Sigmoid colon (tissue), 7 donors: Measurements from ENCODE around the gene SMOC2. TPM values are rescaled to one million over a fixed set of nuclear protein-coding genes. Genes with fewer than 3 reads are reported as not detected.

Experiments
- DNase-seq: peaks from one replicate; pipeline ENCODE4 v3.0.0-alpha.2; 2019
- H3K27ac ChIP-seq, 4 donors: fragments of 200-600 bp; sonication (generic); one replicate each; pipeline ENCODE4 v1.5.1; 2016 to 2019; ENCODE audit warnings: mild to moderate bottlenecking in 1 of 4
- H3K27me3 ChIP-seq, 3 donors: fragments of 200-600 bp; sonication (generic); one replicate each; pipeline ENCODE4 v1.5.1; 2019; ENCODE audit warnings: mild to moderate bottlenecking in 1 of 3
- H3K36me3 ChIP-seq, 4 donors: fragments of 200-600 bp; sonication (generic); one replicate each; pipeline ENCODE4 v1.5.1; 2016 to 2019
- H3K4me1 ChIP-seq, 4 donors: fragments of 200-600 bp; sonication (generic); one replicate each; pipeline ENCODE4 v1.5.1; 2017 to 2019
- H3K4me3 ChIP-seq, 4 donors: fragments of 200-600 bp; sonication (generic); one replicate each; pipeline ENCODE4 v1.5.1; 2017 to 2019; ENCODE audit warnings: mild to moderate bottlenecking in 2 of 4, moderate library complexity in 1 of 4
- H3K9me3 ChIP-seq, 4 donors: fragments of 200-600 bp in 3 of 4; sonication (generic) in 3 of 4; one replicate each; pipeline versions ENCODE4 v1.5.1 to v1.6.1; 2013 to 2019
- CTCF ChIP-seq, 4 experiments: fragments of 450-650 bp in 3 of 4; fragments of 200-600 bp in 1 of 4; IDR thresholded peaks; one replicate each; pipeline ENCODE4 v1.5.1; 2016 to 2019; ENCODE audit warnings: antibody characterized with exemption in 4 of 4, mild to moderate bottlenecking in 3 of 4, moderate library complexity in 2 of 4
- EP300 ChIP-seq, 4 donors: sonication (generic); formaldehyde crosslinking; IDR thresholded peaks; one replicate each; pipeline ENCODE4 v1.6.1; 2017; ENCODE audit warnings: antibody characterized with exemption in 4 of 4
- POLR2A ChIP-seq, 2 donors: fragments of 450-650 bp; IDR thresholded peaks; one replicate each; pipeline ENCODE4 v1.6.1; 2016; ENCODE audit warnings: antibody characterized with exemption in 2 of 2, mild to moderate bottlenecking in 2 of 2, moderate library complexity in 2 of 2
- POLR2AphosphoS5 ChIP-seq, 4 donors: sonication (generic); formaldehyde crosslinking; IDR thresholded peaks; one replicate each; pipeline ENCODE4 v1.6.1; 2017; ENCODE audit warnings: antibody characterized with exemption in 4 of 4
- WGBS, 2 donors: extraction: QIAGEN DNeasy Blood & Tissue Kit; methylation state at CpG; one replicate each; pipeline ENCODE4 v1.1.7; 2013; 5-methylcytosine and 5-hydroxymethylcytosine counted together
- intact Hi-C: fragments of 100-400 bp; cut with DNase I; formaldehyde crosslinking; loops from one replicate; pipeline ENCODE4 v1.15.1; 2023
- polyA plus RNA-seq, 3 donors: library from polyadenylated mRNA; stranded (reverse); fragments of 200-250 nt; gene quantifications; one replicate each; pipeline ENCODE4 v1.2.3, GENCODE V29; 2013
- total RNA-seq, 4 donors: library from RNA; depleted of rRNA; stranded (reverse); fragments of >200 nt; gene quantifications; one replicate each; pipeline ENCODE4 v1.1.0, GENCODE V29; 2016
- donor health status: healthy with polysubstance abuse.
- donor health status: Bipolar disorder and iron deficiency.
- donor health status: healthy.

Gene SMOC2
- total and polyA plus RNA-seq, 7 donors: 4.2 to 130 (median 33.5) TPM

DNA sequence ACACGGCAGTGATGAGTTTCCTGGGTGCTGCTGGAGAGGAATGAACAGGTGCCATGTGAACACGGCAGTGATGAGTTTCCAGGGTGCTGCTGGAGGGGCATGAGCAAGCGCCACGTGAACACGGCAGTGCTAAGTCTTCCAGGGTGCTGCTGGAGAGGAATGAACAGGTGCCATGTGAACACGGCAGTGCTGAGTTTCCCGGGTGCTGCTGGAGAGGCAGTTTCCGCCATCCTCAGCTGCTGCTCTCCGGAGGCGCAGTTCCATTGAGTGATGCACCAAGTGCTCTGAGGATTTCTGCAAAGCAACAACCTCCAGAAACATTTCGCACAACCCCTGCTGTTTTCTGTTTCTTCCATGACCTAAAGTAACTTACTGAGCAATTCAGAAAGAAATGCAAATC lies 155.4 kb downstream of the SMOC2 start:
- H3K27me3 ChIP-seq: no peaks in the 10 kb centered on the region
- H3K4me3 ChIP-seq: no peak overlapping the region
- intact Hi-C loops: no loop called here
- no peak for TF ChIP-seq POLR2AphosphoS5 (IDR thresholded peaks at IDR 0.05)
- H3K36me3 ChIP-seq: peaks cover 0 to 2% (median 0%) of the 10 kb centered on the region in 4 donors
- no peak overlapping the region for H3K27ac ChIP-seq
- no peaks in the 10 kb centered on the region for H3K4me1 ChIP-seq
- no peaks in the 10 kb centered on the region for H3K9me3 ChIP-seq
- 67 to 81% methylated on average over 11 of the region's 11 CpGs for WGBS, 2 donors
- peak; percentile 40 for DNase-seq

GRCh38 chr6:168597471-168597875 lies 156.5 kb downstream of the SMOC2 start:
- no peaks in the 10 kb centered on the region for H3K4me1 ChIP-seq
- peaks cover 0 to 2% (median 0%) of the 10 kb centered on the region in 4 donors for H3K36me3 ChIP-seq
- H3K27me3 ChIP-seq: no peaks in the 10 kb centered on the region
- DNase-seq: peak; percentile 14
- intact Hi-C loops: no loop called here
- H3K27ac ChIP-seq: no peak overlapping the region
- H3K9me3 ChIP-seq: no peaks in the 10 kb centered on the region
- TF ChIP-seq POLR2A (IDR thresholded peaks at IDR 0.05) (no peak), EP300 (IDR thresholded peaks at IDR 0.05) (no peak), POLR2AphosphoS5 (IDR thresholded peaks at IDR 0.05) (no peak), CTCF (IDR thresholded peaks at IDR 0.05) (no peak)
- 20 to 64% methylated on average over 8 of the region's 8 CpGs for WGBS, 2 donors
- no peak overlapping the region for H3K4me3 ChIP-seq

DNA sequence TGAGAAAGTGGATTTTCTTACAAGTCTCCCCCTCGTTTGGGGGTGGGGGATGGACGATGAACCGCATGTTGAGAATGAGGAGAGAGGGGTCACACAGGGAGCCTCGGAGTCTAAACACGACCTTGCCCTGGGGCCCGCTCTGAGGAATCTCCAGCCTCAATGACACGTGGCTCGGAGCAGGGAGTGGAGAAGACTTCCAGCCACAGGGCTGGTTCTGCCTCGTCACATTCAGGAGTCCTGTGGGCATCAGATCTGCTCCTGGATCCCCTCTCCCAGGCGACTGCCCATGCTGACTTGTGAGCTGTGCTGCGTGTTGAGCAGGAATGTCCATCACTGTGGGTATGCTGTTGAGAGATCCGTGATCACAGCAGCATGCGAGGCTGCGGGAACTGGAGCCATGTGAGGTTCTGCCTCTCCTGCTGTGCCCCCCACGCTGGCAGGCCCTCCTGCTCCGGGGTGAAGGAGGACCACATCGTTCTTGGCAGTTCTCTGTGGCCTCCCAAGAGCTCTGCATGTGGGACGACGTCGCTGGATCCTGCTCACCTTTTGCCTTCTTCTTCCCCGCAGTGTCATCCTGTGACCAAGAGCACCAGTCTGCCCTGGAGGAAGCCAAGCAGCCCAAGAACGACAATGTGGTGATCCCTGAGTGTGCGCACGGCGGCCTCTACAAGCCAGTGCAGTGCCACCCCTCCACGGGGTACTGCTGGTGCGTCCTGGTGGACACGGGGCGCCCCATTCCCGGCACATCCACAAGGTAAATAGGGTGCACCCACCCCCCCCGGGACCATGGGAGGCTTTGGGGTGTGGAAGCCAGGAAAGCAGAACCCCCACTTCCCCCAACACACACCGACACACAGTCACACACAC lies 157.5 kb downstream of the SMOC2 start:
- Histone ChIP-seq H3K4me1 (no peaks in the 10 kb centered on the region), H3K36me3 (peaks cover 0 to 2% (median 0%) of the 10 kb centered on the region in 4 donors), H3K4me3 (no peak overlapping the region), H3K27ac (no peak overlapping the region), H3K27me3 (no peaks in the 10 kb centered on the region), H3K9me3 (peaks cover 0 to 2% (median 0%) of the 10 kb centered on the region in 4 donors)
- 89 to 90% methylated on average over 32 of the region's 32 CpGs for WGBS, 2 donors
- DNase-seq: peak; percentile 56
- intact Hi-C loops: no loop called here
- TF ChIP-seq POLR2AphosphoS5 (IDR thresholded peaks at IDR 0.05): no peak
- no peak for TF ChIP-seq POLR2A (IDR thresholded peaks at IDR 0.05)
- TF ChIP-seq EP300 (IDR thresholded peaks at IDR 0.05): no peak
- no peak for TF ChIP-seq CTCF (IDR thresholded peaks at IDR 0.05)

DNA sequence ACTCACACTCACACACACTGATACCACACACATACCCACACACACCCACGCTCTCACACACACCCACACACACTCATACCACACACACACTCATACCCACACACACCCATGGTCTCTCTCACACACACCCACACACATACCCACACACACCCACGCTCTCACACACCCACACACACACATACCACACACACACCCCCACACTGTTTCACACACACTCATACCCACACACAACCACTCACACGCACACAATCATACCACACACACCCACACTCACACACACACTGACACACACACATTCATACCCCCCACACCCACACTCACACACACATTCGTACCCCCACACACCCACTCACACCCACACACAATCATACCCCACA lies 158.1 kb downstream of the SMOC2 start:
- H3K27ac ChIP-seq: no peak overlapping the region
- peak; percentile 6 for DNase-seq
- peaks cover 0 to 2% (median 0%) of the 10 kb centered on the region in 4 donors for H3K36me3 ChIP-seq
- H3K4me3 ChIP-seq: no peak overlapping the region
- no peaks in the 10 kb centered on the region for H3K4me1 ChIP-seq
- no peak for TF ChIP-seq EP300 (IDR thresholded peaks at IDR 0.05)
- TF ChIP-seq CTCF (IDR thresholded peaks at IDR 0.05): no peak
- no peak for TF ChIP-seq POLR2AphosphoS5 (IDR thresholded peaks at IDR 0.05)
- TF ChIP-seq POLR2A (IDR thresholded peaks at IDR 0.05): no peak
- WGBS, 2 donors: 81 to 84% methylated on average over 4 of the region's 4 CpGs
- no peaks in the 10 kb centered on the region for H3K27me3 ChIP-seq
- H3K9me3 ChIP-seq: peaks cover 0 to 3% (median 0%) of the 10 kb centered on the region in 4 donors
- intact Hi-C loops: no loop called here

GRCh38 chr6:168599769-168600330 lies 158.9 kb downstream of the SMOC2 start:
- H3K27ac ChIP-seq: no peak overlapping the region
- no peaks in the 10 kb centered on the region for H3K27me3 ChIP-seq
- H3K4me3 ChIP-seq: no peak overlapping the region
- 95 to 96% methylated on average over 11 of the region's 11 CpGs for WGBS, 2 donors
- intact Hi-C loops: no loop called here
- TF ChIP-seq CTCF (IDR thresholded peaks at IDR 0.05) (no peak), POLR2A (IDR thresholded peaks at IDR 0.05) (no peak), POLR2AphosphoS5 (IDR thresholded peaks at IDR 0.05) (no peak), EP300 (IDR thresholded peaks at IDR 0.05) (no peak)
- H3K4me1 ChIP-seq: no peaks in the 10 kb centered on the region
- H3K9me3 ChIP-seq: peaks cover 0 to 3% (median 0%) of the 10 kb centered on the region in 4 donors
- peaks cover 0 to 2% (median 0%) of the 10 kb centered on the region in 4 donors for H3K36me3 ChIP-seq
- peak; percentile 55 for DNase-seq
